NCI-H748 treated with DMSO at 0.1 percent for 48 hours (cell line): ENCODE results near the gene ABCG1.

Experiments
- DNase-seq: peaks from one replicate; lab custom pipeline; 2025; lab: John Stamatoyannopoulos, UW

The ABCG1 gene

DNA sequence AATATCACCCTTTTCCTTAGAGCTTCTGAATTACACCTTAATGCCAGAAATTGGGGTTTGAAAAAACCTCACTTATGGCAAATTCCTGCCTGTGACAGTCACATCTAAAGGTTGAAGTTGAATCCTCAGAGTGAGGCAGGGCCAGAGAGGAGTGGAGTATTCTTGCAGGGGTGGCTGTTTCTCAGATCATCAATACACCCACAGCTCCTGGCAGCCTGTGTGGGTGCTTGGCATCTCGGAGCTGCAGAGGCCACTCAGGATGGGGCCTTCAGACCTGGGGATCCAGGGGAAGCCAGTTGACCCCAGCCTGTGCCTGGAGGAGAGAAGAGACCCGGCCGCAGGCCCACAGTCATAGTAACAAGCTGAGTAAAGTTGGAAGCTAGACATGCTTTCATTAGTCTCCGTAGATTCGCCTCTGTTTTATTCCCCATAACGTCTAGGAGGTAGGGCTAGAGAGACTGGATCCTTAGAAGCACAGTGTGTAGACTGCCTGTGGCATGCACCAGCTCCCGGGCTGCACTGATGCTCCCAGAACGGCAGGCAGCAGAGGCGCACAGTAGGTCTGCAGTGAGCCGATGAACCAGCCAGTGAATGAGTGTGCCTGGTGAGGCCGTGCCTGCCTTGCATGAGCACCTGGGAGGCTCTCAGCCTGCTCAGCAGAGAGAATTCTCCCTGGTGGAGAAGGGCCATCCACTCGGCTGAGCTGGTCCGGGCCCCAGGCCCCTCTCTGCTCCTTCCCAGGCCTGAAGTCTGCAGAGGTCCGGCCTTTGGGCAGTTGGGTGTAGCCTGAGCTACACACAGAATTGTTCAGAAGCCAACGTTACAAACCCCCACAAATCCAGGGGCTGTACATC, 53.4 kb downstream of the ABCG1 start:
- no peak for DNase-seq

DNA sequence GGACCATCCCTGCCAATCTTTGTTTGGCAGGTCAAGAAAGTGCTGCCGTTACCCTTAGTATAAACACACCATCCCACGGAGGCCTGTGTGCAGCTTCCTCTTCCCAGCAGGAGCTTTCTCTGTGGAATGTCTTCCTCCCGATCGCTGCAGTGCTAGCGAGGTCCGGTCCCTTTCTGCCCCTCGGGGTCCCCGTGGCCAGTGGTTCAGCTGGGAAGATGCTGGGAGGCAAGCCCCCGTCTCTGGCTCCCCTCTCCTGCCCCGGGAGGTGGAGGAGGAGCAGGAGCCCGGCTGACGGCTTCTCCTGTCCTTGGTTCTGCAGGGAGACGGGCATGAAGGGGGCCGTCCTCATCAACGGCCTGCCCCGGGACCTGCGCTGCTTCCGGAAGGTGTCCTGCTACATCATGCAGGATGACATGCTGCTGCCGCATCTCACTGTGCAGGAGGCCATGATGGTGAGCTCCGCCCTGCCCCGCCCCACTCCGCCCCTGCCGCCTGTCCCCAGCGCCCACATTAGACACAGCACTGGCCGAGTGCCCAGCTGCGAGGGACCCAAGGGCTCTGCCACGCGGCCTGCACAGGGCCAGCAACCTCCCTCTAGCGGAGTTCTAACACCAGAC, 54.2 kb downstream of the ABCG1 start:
- DNase-seq, result no peak

DNA sequence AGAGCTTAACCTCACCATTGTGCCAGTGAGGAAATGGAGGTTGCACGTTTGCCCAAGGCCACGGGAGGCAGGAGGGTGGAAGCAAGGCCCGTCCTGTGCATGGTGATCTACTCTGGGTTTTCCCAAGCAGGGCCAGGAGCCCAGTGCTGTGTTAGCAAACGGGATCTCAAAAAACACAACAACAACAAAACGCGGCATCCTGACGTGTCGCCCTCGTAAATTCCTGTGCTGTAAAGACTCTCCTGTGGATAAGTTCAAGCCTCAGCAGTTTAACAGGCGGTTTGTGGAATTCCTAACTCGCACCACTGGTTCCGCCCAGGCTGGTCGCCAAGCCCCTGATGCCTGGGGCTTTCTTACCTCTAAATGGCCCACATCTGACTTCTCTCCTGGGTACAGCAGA, 57.1 kb downstream of the ABCG1 start:
- DNase-seq, result no peak

DNA sequence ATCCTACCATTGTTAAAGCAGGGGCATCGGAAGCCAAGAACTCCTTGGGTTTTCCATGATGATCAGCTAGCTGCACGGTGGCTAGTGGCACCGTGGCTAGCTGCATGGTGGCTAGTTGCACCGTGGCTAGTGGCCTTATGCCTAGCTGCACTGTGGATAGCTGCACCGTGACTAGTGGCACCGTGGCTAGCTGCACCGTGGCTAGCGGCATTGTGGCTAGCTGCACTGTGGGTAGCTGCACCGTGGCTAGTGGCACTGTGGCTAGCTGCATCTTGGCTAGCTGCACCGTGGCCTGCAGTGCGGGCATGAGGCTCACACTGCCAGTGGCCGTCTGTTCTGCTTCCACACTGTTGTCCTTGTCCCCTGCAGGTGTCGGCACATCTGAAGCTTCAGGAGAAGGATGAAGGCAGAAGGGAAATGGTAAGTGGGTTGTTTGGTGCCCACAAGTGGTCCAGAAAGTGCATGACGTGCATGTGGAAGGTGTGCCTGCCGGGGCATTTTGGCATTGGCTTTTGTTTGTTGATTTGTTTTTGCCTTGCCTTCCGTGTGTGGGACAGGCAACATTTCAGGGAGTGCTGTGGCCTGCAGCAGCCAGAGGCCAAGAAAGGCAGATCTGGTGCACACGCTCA, 57.7 kb downstream of the ABCG1 start:
- no peak for DNase-seq

DNA sequence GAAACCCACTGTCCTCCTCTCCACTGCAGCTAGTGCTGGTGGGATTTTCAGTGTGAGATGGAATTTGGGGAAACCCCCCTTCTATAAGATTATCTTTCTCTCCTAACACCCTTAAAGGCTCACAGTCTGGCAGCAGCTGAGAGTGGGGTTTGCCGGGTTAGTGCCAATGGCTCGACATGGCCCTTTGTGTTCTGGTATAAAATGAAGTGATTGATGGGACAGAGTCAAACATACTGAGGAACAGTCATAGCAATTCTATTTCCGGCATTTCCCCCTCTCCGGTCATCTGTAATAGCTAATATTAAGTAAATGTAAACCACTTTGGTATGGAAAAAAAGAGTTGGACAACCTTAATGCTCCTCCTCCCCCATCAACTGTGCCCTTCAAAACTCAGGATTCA, 58.7 kb downstream of the ABCG1 start:
- no peak for DNase-seq

DNA sequence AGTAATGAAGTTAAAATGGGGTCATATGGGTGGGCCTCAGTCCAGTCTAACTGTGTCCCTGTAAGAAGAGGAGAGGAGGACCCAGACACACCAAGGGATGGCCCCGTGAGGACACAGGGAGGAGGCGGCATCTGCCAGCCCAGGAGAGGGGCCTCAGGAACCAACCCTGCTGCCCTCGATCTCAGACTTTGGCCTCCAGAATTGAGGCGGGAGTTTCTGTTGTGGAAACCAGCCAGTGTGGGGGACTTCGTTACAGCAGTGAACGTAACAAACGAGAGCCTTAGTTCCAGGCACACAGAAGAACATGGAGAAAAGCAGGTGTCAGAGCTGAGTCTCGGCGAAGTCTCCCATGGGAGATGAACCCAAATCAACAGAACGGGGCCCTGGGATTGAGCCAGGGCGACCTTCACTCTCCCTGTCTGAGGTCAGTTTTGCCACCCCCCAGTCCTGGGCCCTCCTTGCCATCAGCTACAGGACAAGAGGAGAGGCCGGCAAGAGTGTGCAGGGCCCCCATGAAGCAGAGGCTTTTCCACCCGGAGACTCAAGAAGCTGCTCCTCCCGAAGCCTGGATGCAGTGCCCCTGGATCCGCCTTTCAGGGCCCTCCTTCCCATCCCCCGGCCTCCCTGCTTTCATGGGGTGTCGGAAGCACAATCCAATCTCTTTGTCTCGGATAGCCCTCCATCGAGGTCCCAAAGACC, 59.7 kb downstream of the ABCG1 start:
- no peak for DNase-seq

DNA sequence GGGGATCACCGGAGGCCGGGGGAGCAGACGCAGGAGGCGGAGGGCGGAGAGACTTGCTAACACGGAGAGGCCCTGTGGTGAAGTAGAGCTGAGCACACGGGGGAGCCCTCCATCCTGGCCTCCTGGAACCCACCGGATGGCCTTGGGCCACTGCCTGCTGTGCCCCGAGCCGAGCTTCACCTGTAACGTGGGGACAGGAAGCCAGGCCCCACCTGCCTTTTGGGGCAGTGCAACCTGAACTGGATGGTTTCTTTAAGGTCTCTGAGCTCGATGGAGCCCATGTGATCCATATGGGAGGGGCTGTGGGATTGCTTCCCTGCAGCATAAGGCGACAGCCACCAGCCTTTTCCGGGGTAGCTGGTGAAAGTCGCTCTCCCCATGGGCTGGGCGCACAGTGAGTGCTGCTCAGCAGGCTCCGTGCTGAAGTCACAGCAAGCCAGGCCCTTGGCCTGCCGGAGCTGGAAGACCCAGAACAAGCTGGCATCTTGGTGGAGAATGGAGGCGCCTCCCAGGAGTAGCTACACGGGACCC, 60.5 kb downstream of the ABCG1 start:
- DNase-seq, result no peak

DNA sequence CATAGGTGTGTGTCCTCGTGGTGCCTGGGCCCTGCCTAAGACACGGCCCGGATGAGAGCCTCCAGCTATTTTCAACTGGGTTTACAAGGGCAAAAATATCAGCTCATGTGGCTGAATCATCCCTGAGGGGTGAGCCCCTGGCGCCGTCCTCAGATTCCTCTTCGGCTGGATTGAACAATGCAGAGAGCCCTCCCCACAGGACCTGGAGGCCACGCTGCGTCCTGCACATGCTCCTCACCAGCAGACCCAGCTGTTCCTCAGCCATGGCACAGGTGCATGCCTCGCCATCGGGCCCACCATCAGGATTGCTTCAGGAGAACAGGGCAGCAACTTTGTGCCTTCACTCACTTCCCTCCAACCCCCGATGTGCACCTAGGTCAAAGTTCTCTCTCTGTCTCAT, 60.9 kb downstream of the ABCG1 start:
- no peak for DNase-seq

DNA sequence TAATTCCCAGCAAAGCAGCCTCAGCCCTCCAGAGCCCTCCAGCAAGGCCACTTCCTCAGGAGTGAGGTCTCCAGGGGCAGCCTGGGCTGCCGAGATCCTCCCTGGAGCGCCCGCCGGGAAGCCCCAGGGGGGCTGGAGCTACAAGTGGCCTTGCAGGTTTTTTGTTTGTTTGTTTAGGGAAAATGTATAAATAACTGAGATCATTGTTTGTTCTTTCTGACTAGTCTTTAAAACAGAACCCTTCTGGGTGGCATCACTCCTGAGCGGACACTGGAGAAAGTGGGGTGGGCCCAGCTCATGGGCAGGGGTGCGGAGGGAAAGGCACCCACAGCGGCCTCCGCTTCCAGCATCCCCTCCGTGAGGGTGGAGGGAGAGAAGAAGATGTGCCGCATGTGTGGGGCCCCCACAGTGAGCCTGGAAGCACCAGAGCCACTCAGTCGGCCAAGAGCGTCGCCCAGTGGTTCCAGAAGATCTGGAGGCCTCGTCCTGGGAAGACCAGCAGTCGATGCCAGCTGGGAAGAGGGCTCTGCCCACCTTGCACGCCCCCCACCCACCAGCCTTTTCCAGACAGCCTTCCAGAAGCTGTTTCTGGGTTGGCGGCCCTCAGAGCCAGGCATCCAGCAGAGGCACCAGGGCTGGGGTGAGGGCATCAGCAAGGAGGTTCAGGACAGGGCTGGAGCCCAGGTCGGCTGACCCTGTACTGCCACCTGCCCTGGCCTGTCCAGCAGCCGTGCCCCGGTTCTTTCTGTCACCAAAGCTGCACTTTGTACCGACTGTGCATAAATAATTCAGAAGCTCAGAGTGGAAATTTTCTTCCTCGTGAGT, 61.6 kb downstream of the ABCG1 start:
- DNase-seq, result no peak

DNA sequence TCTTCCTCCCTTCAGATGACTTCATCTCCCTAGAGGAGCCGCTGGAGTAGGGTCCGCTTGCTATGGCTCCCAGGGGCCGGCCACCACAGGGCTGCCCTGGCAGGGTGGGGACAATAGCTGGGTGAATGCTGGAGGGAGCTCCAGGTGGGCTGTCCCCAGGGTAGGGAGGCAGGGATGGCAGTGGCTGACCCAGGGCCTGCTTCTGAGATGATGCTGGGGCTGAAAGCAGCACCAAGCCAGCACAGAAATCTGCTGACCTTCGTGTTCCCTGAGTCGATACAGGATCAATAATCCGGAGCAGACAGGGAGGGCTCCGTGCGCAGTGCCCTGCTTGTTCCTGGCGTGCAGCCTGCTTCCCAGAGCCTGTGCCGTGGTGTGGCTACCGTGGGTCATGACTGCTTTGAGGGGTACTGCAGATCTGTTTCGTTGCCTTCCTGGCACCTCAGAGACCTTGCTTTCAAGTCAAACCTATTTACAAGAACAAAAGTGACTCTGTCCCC, 62.3 kb downstream of the ABCG1 start:
- DNase-seq, result no peak

DNA sequence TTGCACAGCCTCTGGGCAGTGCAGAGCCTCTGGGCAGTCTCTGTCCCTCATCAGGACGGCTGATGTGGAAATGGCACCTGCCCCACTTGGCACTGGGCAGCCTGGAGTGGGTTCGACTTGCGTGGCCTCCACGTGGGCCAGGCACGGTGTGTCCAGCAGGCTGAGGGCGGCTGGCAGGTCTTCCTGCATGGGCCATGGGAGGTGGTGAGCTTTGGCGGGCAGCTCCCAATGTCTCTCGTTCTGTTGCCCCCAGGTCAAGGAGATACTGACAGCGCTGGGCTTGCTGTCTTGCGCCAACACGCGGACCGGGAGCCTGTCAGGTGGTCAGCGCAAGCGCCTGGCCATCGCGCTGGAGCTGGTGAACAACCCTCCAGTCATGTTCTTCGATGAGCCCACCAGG, 63.1 kb downstream of the ABCG1 start:
- no peak for DNase-seq

DNA sequence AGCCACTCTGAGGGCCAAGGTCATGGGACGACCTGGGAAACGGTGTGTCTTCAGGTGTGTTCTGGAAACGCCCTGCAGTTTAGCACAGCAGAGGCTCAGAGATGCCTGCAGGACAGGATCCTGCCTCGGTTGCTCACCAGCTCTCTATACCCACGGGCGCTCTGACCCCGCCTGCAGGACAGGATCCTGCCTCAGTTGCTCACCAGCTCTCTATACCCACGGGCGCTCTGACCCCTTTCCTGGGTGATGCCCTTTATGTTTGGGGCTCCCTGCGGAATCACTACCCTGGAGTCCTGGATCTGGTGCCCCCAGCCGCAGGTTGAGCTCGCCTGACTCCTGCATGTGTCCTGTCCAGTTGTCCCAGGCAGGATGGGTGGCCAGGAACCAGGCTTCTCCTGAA, 63.8 kb downstream of the ABCG1 start:
- no peak for DNase-seq

DNA sequence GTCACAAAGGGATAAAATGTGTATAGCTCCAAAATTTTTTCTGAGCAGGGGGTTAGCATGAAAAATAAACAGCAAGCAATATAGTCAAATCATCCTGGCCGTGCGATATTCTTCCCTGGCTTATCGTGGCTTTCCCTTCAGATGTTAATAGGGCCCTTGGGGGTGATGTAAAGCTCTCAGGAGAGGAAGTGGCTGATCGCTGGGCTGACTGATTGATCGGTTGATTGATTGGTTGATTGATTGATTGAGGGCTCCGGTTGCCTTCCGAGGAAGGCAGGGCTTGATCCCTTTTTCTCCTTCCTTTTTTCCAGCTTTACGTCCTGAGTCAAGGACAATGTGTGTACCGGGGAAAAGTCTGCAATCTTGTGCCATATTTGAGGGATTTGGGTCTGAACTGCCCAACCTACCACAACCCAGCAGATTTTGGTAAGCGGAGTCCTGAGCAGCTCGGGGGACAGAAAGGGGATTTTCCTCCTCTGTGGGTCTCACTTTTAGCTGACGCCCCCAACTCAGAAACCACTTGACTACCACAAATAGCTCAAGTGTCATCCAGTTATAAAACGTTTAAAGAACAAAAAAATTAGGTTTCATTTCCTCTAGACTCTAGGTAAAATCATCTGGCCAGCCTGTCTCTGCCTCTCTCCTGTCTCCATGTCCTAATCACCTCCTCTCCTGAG, 66.8 kb downstream of the ABCG1 start:
- DNase-seq, result no peak

DNA sequence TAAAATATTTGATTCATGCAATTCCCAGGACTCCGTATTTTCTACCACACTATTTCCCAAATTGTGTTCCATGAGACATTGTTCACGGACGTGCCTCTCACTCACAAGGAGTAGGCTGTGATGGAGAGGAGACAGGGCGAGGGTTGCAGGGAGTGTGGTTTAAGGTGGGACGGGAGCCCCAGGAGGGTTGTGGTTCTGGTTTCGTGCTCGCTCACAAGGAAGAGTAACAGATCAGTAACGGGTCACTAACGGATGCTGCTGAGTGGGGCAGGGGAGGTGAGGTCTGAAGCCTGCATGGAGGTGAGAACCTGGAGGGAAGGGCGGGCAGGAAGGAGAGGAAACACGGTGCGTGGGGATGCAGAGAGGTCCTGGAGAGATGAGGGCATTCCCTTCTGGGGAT, 67.5 kb downstream of the ABCG1 start:
- no peak for DNase-seq

DNA sequence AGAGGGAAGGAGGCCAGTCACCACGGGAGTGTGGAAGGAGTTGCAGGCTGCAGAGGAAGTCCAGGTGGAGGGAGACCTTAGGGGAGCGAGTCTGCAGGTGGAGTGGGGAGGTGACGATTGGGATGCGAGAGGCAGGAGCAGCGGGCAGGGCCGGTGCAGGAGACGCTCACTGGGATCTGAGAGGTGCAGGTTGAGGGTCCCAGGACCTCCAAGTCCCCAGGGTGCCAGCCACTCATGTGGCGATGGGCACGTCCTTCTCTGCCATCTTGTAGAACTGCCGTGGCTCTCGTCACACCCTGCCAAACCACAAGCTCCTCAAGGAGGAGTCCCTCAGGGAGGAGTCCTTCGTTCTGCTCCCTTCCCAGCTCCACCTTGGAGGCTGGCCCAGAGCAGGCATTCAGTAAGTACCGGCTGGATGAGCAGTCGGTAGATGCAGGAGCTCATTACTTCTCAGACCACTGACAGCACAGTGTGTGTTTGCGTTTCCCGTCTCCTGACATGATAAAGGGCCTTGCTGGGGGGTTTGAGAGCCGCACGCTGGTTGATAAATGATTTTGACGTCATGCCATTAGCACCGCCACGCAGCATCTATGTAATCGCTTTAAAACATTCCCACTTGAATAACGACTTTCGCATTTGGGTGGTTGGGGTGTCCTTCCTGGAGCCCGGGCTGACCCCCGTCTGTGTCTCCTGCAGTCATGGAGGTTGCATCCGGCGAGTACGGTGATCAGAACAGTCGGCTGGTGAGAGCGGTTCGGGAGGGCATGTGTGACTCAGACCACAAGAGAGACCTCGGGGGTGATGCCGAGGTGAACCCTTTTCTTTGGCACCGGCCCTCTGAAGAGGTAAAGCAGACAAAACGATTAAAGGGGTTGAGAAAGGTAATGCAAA, 68.5 kb downstream of the ABCG1 start:
- DNase-seq, result no peak

DNA sequence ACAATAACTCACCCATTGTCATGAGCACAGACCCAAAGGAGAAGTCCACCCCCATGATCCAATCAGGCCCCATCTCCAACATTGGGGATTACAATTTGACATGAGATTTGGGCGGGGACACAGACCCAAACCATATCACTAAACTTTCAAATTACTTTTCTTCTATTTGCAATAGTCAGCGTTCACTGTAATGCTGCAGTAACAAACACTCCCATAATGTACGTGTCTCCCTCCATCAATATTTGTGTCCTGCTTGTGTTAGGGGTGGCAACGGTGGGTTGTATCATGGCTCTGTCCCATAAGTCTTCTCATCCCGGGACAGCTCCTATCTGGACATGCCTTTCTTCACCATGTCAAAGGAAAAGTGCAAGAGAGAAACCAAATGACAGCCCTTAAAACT, 70.0 kb downstream of the ABCG1 start:
- no peak for DNase-seq

DNA sequence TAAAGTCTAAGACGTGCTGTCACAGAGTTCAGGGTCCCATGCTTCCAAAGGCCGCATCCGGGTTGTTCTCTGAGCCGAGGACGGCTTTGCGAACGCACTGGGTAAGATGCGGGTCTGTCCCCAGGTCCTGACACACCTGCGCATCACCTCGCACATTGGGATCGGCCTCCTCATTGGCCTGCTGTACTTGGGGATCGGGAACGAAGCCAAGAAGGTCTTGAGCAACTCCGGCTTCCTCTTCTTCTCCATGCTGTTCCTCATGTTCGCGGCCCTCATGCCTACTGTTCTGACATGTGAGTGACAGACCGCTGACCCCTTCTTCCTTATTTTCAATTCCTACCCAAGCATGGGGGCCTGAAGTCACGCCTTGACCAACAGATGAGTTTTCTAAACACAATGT, 71.0 kb downstream of the ABCG1 start:
- DNase-seq, result no peak

DNA sequence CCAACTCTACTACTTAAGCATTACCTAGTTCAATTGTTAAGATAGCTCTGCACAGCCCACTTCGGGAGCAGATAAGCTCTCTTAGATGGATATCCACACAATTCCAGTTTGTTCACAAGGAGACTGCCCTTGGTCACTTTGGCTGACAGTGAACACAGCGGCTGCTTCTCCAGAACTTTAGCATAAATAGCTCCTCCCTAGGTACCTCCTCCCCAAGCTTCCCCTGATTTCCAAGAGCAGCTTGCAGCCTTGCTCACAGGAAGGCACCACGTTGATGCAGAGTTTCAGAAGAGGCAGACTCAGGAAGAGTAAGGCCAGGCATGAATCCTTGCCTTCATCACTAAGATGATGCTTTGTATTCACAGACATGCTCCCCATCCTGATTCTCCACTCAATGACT, 71.6 kb downstream of the ABCG1 start:
- no peak for DNase-seq

DNA sequence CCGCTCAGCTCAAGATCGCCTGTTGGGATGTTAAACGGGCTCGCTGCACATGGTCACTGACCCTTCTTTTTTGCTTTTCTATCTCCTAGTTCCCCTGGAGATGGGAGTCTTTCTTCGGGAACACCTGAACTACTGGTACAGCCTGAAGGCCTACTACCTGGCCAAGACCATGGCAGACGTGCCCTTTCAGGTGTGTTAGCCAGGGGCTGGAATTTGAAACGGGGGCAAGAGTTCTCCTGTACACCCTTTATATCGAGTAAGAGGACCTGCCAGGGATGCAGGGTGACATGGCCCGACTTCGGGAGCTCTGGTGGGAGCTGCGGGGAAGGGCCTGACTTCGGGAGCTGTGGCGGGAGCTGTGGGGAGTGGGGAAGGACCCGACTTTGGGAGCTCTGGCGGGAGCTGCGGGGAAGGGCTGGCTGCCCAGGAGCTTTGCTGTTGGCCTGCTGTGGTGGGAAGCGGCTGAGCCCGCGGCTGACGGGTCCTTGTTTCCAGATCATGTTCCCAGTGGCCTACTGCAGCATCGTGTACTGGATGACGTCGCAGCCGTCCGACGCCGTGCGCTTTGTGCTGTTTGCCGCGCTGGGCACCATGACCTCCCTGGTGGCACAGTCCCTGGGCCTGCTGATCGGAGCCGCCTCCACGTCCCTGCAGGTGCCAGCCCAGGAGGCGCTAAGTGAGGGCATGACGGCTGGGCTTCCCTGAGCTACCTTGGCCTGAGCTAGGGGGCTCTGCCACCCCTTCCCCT, 72.2 kb downstream of the ABCG1 start:
- no peak for DNase-seq
